Suppressor macrophage treated with lipopolysaccharide for 1 hour (primary cell): Measurements from ENCODE around the gene KDM1B.
A peak's percentile ranks its signal among the peaks of the same experiment; 100 is the strongest.
"Not testable (repeated sequence)": the region's sequence is repeated elsewhere in the genome, so short reads cannot be mapped to it uniquely, and the experiment has no call there.

Experiments used
- DNase-seq, 3 donors: peaks; one replicate each; pipeline ENCODE4 v3.0.0-alpha.2; 2020 to 2022

The KDM1B gene

DNA sequence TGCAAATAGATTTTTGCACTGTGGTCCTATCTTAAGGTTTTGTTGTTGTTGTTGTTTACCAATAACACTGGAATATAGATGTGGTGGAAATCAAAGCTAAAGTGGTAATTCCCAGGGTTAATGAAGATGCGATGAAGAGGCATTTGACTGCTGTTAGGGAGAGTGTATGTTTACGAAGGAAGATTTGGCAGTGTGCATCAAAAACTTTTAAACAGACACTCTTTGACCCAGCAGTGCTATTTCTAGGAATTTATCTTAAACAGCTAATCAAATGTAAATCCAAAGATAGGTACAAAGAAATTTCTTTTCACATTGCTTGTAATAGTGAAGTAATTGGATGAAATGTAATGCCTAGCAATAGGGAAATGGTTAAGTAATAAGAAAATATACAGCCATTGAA, 34.0 kb downstream of the KDM1B start:
- no peak for DNase-seq

DNA sequence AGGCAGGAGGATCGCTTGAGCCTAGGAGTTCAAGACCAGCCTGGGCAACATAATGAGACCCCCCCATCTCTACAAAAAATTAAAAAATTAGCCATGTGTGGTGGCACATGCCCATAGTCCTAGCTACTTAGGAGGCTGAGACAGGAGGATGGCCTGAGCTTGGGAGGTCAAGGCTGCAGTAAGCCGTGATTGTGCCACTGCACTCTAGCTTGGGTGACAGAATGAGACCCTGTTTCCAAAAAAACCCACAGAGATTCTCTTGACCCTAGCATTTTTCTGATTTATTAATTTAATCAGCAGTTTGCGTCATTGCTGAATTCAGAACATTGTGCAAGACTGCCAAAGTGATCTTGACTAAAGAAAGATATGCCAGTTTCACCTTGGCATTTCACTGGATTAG, 36.8 kb downstream of the KDM1B start:
- no peak for DNase-seq

DNA sequence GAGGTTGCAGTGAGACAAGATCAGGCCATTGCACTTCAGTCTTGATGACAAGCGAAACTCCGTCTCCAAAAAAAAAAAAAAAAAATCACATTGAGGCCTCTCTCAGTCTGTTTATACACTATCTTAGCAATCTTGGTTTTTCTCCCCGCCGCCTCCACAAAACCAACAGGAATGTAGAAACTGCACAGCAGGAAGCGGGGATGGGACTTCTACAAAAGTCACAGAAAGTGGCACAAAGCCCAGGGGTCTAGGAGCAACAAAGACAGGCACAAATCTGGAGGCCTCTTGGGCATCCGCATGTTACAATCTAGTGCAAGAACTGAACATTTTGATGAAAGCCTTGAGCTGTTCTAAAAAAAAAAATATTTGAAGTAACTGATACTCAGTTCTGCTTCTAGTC, 48.6 kb downstream of the KDM1B start:
- DNase-seq = no peak

DNA sequence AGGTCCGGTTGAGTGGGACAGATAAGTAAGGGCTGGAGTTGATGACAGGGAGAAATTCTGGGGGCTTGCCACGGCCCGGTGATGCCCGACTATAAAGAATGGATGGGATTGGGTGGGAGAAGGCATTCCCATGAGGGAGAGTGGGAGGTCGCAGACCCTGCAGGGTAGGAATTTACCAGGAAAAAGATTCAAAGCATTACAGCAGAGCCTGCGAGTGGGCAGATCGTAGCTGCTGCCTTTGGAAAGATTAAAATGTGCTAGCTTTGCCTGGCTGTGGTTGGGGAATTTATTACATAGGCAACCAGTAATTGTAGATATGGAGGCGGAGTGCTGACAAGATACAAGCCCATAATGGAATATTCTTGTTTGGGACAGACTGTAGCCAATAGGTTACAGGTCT, 49.5 kb downstream of the KDM1B start:
- no peak for DNase-seq

DNA sequence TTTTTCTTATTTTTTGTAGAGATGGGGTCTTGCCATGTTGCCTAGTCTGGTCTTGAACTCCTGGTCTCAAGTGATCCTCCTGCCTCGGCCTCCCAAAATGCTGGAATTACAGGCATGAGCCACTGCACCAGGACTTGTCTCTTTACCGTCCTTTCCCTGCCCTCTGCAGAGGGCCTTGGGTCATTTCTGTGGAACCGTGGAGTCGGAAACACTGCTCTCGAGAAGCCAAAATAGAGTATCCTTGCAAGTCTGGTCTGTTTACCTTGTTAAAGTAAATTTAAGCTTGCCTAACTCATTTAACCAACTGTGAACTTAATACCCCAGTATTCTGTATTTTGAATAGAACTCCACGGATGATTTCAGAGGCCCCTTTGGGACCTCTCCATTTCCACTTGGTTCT, 51.4 kb downstream of the KDM1B start:
- DNase-seq = no peak

DNA sequence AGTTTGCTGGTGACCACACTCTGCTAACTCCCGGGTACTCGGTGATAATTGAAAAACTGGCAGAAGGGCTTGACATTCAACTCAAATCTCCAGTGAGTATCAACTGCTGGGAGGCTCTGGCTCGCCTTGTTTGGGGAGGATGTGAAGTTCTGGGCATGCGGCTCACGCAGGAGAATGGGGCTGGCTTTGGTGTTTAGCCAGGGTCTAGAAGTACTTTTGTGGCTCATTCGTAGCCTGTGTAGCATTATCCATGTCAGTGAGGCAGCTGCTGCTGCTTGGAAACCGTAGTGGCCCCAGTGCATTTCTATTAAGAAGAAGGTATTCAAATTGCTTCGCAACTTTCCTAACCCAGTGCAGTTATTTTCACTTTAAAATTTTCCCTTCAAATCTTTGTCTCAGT, 52.2 kb downstream of the KDM1B start:
- no peak for DNase-seq

DNA sequence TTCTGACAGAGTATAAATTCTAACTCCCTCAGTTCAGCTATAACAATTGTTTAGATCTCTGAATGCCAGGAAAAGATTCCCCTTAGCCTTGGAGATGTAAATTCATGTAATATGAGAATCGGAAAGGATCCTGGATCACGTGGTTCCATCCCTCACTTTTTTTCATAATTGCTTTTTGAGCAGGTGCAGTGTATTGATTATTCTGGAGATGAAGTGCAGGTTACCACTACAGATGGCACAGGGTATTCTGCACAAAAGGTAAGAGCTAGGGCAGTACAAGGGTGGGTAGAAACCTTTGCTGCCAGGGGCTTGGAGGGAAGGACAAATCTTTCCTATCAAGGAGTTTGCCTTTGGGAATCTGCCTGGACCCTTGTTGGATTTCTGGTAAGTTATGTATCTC, 52.7 kb downstream of the KDM1B start:
- DNase-seq = no peak

DNA sequence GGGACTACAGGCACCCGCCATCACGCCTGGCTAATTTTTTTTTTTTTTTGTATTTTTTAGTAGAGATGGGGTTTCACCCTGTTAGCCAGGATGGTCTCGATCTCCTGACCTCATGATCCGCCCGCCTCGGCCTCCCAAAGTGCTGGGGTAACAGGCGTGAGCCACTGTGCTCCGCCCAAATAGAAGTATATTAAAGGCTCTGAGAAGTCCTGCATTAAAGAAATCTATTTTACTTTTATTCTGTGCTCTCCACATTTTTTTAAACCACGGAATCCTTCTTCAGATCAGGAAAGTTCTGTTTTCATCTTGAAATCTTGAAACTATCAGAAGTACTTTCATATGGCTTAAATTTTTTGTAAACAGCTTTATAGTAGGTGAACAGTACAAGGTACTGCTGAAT, 53.6 kb downstream of the KDM1B start:
- DNase-seq = not testable (repeated sequence)

DNA sequence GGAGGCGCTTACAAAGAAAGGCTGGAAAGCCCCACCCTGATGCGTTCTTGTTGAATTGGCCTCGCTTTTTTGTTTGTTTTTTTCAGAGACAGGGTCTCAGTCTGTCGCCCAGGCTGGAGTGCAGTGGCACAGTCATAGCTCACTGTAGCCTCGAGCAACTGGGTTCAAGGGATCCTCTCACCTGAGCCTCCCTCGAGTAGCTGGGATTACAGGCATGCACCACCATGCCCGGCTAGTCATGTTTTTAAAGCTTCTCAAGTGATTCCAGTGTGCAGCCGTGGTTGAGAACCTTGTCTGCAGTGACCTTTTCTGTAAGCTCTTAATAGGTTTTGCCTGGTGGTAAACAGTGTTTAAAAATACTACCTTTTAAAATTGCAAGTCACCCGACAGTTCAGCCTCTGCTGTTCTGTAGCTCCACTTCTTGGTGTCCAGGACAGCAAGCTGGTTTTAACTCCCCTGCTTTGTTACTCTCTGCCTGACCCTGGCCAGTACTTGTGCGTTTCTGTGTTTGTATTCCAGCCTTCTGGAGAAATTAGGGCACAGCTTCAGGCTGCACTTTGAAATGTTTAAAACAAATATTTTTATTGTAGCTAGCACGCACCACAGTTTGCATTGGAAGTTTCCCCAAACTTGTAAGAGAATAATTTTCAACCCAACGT, 54.4 kb downstream of the KDM1B start:
- no peak for DNase-seq

DNA sequence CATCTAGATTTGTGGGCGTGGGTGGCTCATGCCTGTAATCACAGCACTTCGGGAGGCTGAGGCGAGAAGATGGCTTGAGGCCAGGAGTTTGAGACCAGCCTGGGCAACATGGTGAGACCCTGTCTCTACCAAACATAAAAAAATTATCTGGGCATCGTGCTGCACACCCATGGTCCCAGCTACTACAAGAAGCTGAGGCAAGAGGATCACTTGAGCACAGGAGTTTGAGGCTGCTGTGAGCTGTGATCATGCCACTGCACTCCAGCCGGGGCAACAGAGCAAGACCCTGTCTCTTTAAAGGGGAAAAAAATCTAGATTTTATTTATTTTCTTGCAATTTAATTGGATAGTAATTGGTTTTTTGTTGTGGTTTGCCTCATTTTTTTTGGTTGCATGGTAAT, 55.5 kb downstream of the KDM1B start:
- DNase-seq = no peak

DNA sequence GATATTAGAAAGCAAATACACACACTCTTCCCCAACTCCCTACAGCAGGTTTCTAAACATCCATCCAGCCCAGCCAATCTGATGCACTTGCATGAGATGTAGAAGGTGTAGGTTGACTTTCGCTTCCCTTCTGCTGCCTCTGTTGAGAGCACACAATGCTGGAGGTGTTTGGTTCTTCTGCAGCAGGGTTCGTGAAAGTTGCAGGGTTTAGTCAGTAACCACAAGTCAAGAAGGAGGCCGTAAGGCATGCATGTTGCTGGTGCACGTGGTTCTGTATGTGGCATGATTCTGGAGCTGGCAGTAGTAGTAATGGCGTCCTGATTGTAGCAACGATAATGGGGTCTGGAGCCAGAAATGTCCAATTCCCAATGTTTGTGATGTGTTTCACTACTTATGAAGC, 56.1 kb downstream of the KDM1B start:
- no peak for DNase-seq

DNA sequence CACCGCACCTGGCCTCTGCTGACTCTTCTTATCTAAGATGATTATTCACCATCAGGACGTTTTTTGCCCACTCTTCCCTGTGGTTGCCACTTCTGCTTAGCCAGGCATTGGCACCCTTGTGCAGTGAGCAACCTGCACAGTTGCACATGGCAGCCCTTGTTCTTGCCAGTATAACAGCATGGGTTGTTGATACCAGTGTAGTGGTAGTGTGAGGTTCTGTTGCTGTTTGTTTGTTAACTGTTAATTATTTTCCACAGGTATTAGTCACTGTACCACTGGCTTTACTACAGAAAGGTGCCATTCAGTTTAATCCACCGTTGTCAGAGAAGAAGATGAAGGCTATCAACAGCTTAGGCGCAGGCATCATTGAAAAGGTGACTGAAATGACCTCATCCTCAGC, 57.0 kb downstream of the KDM1B start:
- no peak for DNase-seq

DNA sequence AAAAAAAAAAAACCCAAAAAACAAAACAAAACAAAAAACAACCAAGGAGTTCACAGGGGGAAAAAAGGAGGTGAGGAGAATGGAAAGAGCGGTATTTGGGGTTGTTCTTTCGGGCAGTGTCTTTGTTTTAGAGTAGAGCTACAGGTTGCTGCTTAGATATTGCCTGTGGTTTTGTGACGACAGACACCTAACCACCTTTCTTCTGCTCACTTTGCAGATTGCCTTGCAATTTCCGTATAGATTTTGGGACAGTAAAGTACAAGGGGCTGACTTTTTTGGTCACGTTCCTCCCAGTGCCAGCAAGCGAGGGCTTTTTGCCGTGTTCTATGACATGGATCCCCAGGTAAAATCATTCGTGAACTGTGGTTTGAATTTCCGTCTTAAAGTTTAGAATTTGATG, 58.2 kb downstream of the KDM1B start:
- DNase-seq = no peak

DNA sequence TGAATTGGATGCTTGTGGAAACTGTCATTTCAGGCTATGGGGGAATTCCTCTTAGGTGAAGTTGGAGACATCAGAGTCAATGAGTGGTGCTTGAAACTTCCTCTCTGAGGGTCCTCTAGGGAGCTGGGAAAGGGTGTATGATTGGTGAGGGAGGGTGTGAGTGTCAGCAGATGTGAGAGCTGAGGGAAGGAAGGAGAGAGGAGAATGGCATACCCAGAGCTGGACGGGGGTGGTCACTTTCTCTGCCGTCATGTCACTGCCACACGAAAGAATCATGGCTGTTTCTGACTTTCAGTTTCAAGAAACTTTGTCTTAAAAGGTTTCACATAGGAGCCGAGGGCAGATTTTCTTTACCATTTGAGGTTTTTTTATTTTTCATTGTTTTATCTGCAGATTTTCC, 58.8 kb downstream of the KDM1B start:
- no peak for DNase-seq

DNA sequence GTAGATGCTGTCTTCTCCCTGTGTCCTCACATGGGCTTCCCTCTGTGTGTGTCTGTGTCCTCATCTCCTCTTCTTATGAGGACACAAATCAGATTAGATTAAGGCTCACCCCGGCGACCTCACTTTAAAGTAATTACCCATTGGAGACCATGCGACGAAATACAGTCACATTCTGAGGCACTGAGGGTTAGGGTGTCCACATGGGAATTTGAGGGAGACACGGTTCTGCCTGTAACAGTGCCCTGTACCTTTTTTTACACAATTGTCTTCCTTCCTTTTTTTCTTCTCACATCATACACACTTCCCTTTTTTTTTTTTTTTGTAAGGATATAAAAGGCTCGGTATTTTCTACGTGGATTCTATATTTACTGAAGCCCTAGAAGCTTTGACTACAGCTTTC, 60.2 kb downstream of the KDM1B start:
- peak; percentile 18 to 44 (median 29) for DNase-seq

DNA sequence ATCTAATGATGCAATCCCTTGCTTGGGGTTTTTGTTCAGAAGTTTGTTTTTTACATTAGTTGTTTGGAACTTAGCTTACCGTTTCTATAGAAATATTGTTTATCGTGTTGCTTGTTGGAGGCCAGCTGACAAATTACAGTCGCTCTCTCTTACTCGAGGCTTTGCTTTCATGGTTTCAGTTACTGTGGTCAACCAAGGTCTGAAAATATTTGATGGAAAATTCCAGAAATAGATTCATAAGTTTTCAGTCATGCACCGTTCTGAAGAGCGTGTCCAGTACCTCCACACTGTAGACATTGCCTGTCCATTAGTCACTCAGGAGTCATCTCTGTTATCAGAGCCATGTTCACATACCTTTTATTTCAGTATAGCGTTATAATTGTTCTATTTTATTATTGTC, 61.2 kb downstream of the KDM1B start:
- no peak for DNase-seq

DNA sequence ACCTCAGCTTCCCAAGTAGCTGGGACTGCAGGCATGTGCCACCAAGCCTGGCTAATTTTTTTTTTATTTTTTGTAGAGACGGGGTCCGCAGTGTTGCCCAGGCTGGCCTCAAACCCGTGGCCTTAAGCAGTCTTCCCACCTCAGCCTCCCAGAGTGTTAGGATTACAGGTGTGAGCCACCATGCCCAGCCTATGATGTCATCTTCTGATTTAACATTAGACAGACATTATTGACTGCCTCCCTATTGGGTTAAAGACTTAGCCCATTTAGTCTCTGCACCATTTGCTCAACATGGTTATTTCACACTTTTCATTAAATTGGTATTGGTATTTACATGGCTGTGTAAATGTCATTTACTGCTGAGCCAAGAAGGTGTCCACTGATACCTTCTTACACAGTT, 63.0 kb downstream of the KDM1B start:
- no peak for DNase-seq

DNA sequence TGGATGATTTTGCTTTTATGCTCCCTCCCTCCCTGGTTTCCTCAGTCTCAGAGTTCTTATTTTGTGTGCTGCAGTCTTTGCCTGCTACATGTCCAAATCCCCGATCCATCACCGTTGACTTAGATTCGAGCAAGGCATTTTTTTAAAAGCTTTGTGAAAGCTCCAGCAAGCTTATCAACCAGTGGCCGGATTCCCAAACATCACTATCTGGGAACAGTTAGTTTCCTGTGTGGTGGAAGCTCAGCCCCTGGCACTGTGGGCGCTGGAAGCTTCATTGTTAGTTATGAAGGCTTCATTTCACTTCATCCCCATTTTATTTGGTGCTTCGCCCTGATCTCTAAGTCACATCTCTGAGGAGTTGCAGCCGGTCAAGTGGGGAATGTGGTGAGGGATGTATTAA, 64.4 kb downstream of the KDM1B start:
- DNase-seq = no peak

DNA sequence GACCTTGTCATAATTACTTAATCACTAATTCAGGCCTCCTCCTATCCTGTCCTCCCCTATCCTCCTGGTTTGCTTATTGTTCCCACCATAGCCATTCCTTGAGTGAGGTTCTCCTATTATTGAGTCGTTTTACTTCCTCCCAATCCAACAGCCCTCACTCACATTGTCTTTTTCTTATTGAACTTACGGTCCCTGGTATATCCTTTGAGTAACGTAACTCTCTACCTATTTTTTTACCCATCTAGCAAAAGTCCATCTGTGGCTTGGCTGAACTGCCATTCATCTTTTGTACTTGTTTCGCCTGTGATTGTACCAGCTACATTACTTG, 66.0 kb downstream of the KDM1B start:
- DNase-seq = no peak

DNA sequence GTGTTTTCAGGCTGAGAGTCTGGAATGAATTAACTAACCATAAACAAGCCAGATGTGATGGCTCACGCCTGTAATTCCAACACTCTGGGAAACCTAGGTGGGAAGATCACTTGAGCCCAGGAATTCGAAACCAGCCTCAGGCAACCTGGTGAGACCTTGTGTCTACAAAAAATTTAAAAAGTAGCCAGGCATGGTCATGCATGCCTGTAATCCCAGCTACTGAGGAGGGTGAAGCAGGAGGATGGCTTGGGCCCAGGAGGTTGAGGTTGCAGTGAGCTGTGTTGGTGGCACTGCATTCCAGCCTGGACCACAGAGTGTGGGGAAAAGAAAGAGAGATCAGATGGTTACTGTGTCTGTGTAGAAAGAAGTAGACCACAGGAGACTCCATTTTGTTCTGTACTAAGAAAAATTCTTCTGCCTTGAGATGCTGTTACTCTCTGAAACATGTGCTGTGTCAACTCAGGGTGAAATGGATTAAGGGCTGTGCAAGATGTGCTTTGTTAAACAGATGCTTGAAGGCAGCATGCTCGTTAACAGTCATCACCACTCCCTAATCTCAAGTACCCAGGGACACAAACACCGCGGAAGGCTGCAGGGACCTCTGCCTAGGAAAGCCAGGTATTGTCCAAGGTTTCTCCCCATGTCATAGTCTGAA, 71.4 kb downstream of the KDM1B start:
- DNase-seq = not testable (repeated sequence)

DNA sequence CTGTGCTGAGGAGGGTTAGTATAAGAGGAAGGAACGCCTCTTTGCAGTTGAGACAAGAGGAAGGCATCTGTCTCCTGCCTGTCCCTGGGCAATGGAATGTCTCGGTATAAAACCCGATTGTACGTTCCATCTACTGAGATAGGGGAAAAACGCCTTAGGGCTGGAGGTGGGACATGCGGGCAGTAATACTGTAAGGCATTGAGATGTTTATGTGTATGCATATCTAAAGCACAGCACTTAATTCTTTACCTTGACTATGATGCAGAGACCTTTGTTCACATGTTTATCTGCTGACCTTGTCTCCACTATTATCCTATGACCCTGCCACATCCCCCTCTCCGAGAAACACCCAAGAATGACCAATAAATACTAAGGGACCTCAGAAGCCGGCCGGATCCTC, 71.9 kb downstream of the KDM1B start:
- DNase-seq = not testable (repeated sequence)

DNA sequence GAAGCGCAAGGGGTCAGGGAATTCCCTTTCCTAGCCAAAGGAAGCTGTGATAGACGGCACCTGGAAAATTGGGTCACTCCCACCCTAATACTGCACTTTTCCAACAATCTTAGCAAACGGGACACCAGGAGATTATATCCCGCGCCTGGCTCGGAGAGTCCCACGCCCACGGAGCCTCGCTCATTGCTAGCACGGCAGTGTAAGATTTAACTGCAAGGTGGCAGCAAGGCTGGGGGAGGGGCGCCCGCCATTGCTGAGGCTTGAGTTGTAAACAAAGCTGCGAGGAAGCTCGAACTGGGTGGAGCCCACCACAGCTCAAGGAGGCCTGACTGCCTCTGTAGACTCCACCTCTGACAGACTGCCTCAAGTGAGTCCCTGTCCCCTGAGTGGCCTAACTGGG, 73.4 kb downstream of the KDM1B start:
- not testable (repeated sequence) for DNase-seq

DNA sequence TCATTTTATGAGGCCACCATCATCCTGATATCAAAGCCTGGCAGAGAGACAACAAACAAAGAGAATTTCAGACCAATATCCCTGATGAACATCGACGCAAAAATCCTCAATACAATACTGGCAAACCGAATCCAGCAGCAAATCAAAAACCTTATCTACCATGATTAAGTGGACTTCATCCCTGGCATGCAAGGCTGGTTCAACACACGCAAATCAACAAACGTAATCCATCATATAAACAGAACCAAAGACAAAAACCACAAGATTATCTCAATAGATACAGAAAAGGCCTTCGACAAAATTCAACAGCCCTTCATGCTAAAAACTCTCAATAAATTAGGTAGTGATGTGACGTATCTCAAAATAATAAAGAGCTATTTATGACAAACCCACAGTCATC, 76.6 kb downstream of the KDM1B start:
- not testable (repeated sequence) for DNase-seq

DNA sequence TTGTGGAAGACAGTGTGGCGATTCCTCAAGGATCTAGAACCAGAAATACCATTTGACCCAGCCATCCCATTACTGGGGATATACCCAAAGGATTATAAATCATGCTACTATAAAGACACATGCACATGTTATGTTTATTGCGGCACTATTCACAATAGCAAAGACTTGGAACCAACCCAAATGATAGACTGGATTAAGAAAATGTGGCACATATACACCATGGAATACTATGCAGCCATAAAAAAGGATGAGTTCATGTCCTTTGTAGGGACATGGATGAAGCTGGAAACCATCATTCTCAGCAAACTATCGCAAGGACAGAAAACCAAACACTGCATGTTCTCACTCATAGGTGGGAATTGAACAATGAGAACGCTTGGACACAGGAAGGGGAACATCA, 78.5 kb downstream of the KDM1B start:
- not testable (repeated sequence) for DNase-seq

DNA sequence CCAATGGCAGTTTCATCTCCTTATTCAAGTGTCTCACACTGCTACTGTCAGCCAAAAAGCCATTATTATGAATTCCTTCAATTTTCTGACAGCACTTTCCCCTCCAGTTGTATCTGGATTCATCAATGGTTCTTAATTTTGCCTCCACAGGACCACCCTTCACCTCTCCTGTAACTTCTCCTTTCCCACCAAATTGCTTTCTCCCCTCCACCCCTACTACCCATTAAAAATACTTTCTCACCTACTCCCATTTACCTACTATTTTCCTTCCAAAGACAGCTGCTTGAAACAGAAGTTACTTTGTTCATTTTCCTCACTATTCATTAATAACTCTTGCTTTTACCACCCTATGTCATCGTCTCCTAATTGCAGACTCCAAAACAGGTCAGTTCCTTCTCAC, 79.3 kb downstream of the KDM1B start:
- no peak for DNase-seq
